GM18502 (cell line): ENCODE data around the gene MYBPH.

Experiments
- ATAC-seq: cut with Tn5 transposase; IDR thresholded peaks from one replicate; pipeline ENCODE4 v1.9.1; 2021; ENCODE audit warnings: mild to moderate bottlenecking; ENCODE audit not compliant: unreplicated experiment, poor library complexity

MYBPH gene

GRCh38 chr1:203120325-203121153, 55.1 kb downstream of the MYBPH start:
- no peak for ATAC-seq
